Progenitor cell of endocrine pancreas (in vitro differentiated cells): ENCODE data around the gene CELA2B. TPM values are rescaled to one million over a fixed set of nuclear protein-coding genes. Genes with fewer than 3 reads are reported as not detected.

ENCODE experiments used
- DNase-seq: peaks from one replicate; pipeline ENCODE4 v3.0.0; 2021; ENCODE audit warnings: low spot score; ENCODE audit not compliant: unreplicated experiment
- H3K27ac Mint-ChIP-seq: 2 replicates; pipeline ENCODE4 v1.8.0; 2021; ENCODE audit warnings: mild to moderate bottlenecking, moderate library complexity, mixed read lengths
- H3K27me3 Mint-ChIP-seq: 2 replicates; pipeline ENCODE4 v1.8.0; 2021; ENCODE audit warnings: mixed read lengths
- H3K36me3 Mint-ChIP-seq: 2 replicates; pipeline ENCODE4 v1.8.0; 2022; ENCODE audit warnings: mixed read lengths; ENCODE audit not compliant: insufficient read depth
- H3K4me1 Mint-ChIP-seq: 2 replicates; pipeline ENCODE4 v1.8.0; 2021; ENCODE audit warnings: low read depth, mixed read lengths
- H3K4me3 Mint-ChIP-seq: 2 replicates; pipeline ENCODE4 v1.8.0; 2021; ENCODE audit warnings: low read depth, mild to moderate bottlenecking, moderate library complexity, mixed read lengths
- H3K9me3 Mint-ChIP-seq: 2 replicates; pipeline ENCODE4 v1.8.0; 2021; ENCODE audit warnings: low read depth, mixed read lengths
- CTCF ChIP-seq: fragments of 200-600 bp; sonication (generic); IDR thresholded peaks from one replicate; pipeline ENCODE4 v1.5.0; 2021; ENCODE audit warnings: antibody characterized with exemption, mild to moderate bottlenecking; ENCODE audit not compliant: unreplicated experiment
- total RNA-seq: library from RNA; stranded (reverse); gene quantifications from 2 replicates; pipeline ENCODE4 v1.2.1, GENCODE V29; 2021

Gene CELA2B
- total RNA-seq, 1 donor from 2014 or later: not detected

- no peak for TF ChIP-seq CTCF
These were observed 22.9 kb upstream of the CELA2B start for GRCh38 chr1:15452866-15453571.

GRCh38 chr1:15453734-15454133, 22.2 kb upstream of the CELA2B start:
- Mint-ChIP-seq H3K9me3 (peaks cover 10% of the 10 kb centered on the region), H3K27ac (no peak overlapping the region), H3K4me1 (peaks cover 12% of the 10 kb centered on the region), H3K36me3 (peaks cover 1% of the 10 kb centered on the region), H3K27me3 (no peaks in the 10 kb centered on the region), H3K4me3 (no peak overlapping the region)
- no peak for TF ChIP-seq CTCF
- no peak for DNase-seq

More at GRCh38 chr1:15452866-15453571, 22.9 kb upstream of the CELA2B start:
- DNase-seq: no peak
- H3K27ac Mint-ChIP-seq: no peak overlapping the region
- H3K36me3 Mint-ChIP-seq: peaks cover 1% of the 10 kb centered on the region
- H3K9me3 Mint-ChIP-seq: peaks cover 10% of the 10 kb centered on the region
- H3K4me3 Mint-ChIP-seq: no peak overlapping the region
- peaks cover 8% of the 10 kb centered on the region for H3K4me1 Mint-ChIP-seq
- H3K27me3 Mint-ChIP-seq: no peaks in the 10 kb centered on the region

GRCh38 chr1:15454256-15454655, 21.6 kb upstream of the CELA2B start:
- peaks cover 1% of the 10 kb centered on the region for H3K36me3 Mint-ChIP-seq
- no peak overlapping the region for H3K4me3 Mint-ChIP-seq
- peaks cover 10% of the 10 kb centered on the region for H3K9me3 Mint-ChIP-seq
- TF ChIP-seq CTCF: no peak
- H3K4me1 Mint-ChIP-seq: peaks cover 12% of the 10 kb centered on the region
- H3K27me3 Mint-ChIP-seq: no peaks in the 10 kb centered on the region
- no peak for DNase-seq
- no peak overlapping the region for H3K27ac Mint-ChIP-seq

- H3K27me3 Mint-ChIP-seq: no peaks in the 10 kb centered on the region
- no peak overlapping the region for H3K27ac Mint-ChIP-seq
These were observed 20.4 kb upstream of the CELA2B start for GRCh38 chr1:15455522-15455921.

More at GRCh38 chr1:15455522-15455921, 20.4 kb upstream of the CELA2B start:
- DNase-seq: no peak
- H3K4me1 Mint-ChIP-seq: peaks cover 16% of the 10 kb centered on the region
- peaks cover 1% of the 10 kb centered on the region for H3K36me3 Mint-ChIP-seq
- H3K4me3 Mint-ChIP-seq: no peak overlapping the region
- no peak for TF ChIP-seq CTCF
- peaks cover 10% of the 10 kb centered on the region for H3K9me3 Mint-ChIP-seq
